Kidney epithelial cell (primary cell): ENCODE data around the gene CANT1. TPM values are rescaled to one million over a fixed set of nuclear protein-coding genes. Genes with fewer than 3 reads are reported as not detected.
"Not testable (repeated sequence)": the region's sequence is repeated elsewhere in the genome, so short reads cannot be mapped to it uniquely, and the experiment has no call there.

Experiments
- DNase-seq: peaks from one replicate; pipeline ENCODE4 v3.0.0-alpha.2; 2010; ENCODE audit warnings: low read depth
- H3K27me3 ChIP-seq: 2 replicates; pipeline ENCODE4 v1.6.0; 2011; ENCODE audit warnings: low read length; ENCODE audit not compliant: control insufficient read depth, insufficient read depth
- H3K36me3 ChIP-seq: 2 replicates; pipeline ENCODE4 v1.5.1; 2011; ENCODE audit warnings: low read length; ENCODE audit not compliant: control insufficient read depth, insufficient read depth
- H3K4me3 ChIP-seq: 2 replicates; pipeline ENCODE4 v1.5.1; 2011; ENCODE audit warnings: low read depth, mild to moderate bottlenecking, control low read depth, low read length
- total RNA-seq: library from RNA; depleted of rRNA; stranded (reverse); fragments of >200 nt; gene quantifications from 2 replicates; pipeline ENCODE4 v1.2.3, GENCODE V29; 2015
- TF ChIP-seq, protein P1 (sequence below): IDR thresholded peaks from 2 replicates; pipeline ENCODE4 v1.5.1; 2011; ENCODE audit warnings: mild to moderate bottlenecking, moderate library complexity, low read length, control low read depth, inconsistent platforms; ENCODE audit not compliant: insufficient read depth, poor library complexity, severe bottlenecking

Gene CANT1
- total RNA-seq, 1 donor from 2014 or later, result 54.6 TPM

DNA sequence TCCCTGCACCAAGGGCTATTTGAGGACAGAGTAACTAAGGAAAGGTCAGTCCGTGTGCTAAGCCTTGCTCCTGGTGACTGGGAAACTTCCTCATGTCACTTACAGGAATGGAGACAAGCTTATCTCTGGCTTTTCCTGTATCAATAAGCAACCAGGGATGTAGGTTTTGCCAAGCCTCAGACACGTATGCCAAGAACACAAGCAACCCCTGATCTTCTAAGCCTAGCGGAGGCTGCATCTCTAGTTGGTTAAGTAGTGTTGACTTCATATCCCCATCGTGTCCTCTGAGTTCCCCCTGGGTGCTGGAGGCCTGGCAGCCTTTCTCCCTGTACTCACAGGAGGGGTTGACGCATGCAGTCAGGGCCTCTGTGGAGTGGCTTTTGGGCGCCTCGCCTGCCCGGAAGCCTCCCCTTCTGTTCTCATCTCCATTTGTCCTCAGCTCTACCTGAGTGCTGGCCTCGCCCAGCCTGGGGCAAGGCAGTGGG lies 13.0 kb upstream of the CANT1 start:
- TF ChIP-seq, protein P1, sequence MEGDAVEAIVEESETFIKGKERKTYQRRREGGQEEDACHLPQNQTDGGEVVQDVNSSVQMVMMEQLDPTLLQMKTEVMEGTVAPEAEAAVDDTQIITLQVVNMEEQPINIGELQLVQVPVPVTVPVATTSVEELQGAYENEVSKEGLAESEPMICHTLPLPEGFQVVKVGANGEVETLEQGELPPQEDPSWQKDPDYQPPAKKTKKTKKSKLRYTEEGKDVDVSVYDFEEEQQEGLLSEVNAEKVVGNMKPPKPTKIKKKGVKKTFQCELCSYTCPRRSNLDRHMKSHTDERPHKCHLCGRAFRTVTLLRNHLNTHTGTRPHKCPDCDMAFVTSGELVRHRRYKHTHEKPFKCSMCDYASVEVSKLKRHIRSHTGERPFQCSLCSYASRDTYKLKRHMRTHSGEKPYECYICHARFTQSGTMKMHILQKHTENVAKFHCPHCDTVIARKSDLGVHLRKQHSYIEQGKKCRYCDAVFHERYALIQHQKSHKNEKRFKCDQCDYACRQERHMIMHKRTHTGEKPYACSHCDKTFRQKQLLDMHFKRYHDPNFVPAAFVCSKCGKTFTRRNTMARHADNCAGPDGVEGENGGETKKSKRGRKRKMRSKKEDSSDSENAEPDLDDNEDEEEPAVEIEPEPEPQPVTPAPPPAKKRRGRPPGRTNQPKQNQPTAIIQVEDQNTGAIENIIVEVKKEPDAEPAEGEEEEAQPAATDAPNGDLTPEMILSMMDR, result no peak
- H3K4me3 ChIP-seq, result no peak overlapping the region
- DNase-seq, result no peak
- peaks cover 32% of the 10 kb centered on the region for H3K27me3 ChIP-seq
- H3K36me3 ChIP-seq, result no peaks in the 10 kb centered on the region

DNA sequence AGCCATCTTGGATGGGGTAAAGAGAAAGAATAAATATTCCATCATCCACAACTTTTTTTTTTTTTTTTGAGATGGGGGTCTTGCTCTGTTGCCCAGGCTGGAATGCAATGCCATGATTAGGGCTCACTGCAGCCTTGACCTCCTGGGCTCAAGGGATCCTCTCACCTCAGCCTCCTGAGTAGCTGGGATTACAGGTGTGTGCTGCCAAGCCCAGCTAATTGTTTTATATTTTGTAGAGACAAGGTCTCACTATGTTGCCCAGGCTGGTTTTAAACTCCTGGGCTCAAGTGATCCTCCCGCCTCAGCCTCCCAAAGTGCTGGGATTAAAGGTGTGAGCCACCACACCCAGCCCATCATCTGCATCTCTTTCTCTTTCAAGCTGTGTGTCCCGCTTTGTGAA lies 12.4 kb upstream of the CANT1 start:
- not testable (repeated sequence) for DNase-seq, H3K4me3 ChIP-seq
- H3K27me3 ChIP-seq, result peaks cover 32% of the 10 kb centered on the region

DNA sequence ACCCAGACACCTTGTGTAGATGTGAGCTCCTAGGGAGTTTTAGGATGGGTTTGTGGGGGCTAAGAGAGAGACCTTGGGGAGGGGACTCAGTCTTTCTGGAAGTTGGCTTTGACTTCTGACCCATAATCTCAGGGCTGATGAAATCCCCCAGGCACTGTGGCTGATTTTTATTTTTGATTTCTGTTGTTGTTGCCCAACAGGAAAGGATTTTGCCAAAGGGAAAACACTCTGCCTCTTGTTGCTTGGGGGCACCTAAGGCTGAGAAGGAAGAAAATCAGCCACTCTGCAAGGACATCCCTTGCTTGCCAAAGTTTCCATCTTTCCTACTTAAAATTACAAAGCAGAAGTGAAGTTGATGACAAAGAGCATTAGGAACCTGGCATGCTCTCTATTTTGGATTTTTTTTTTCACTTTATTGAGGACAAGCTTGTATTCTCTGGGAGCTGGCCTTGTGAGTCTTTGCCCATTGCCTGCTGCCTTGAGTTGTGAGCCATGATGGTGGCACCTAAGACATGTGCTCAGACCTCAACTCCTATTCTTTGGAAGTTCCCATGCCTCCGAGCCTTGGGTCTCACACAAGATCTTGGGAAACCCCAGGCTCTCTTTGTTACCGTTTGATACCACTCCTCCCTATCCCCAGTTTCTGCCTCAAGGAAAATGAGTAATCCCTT lies 11.2 kb upstream of the CANT1 start:
- DNase-seq, result no peak
- TF ChIP-seq, protein P1, result no peak

More for the DNA sequence above, 12.4 kb upstream of the CANT1 start:
- H3K36me3 ChIP-seq, result not testable (repeated sequence)

DNA sequence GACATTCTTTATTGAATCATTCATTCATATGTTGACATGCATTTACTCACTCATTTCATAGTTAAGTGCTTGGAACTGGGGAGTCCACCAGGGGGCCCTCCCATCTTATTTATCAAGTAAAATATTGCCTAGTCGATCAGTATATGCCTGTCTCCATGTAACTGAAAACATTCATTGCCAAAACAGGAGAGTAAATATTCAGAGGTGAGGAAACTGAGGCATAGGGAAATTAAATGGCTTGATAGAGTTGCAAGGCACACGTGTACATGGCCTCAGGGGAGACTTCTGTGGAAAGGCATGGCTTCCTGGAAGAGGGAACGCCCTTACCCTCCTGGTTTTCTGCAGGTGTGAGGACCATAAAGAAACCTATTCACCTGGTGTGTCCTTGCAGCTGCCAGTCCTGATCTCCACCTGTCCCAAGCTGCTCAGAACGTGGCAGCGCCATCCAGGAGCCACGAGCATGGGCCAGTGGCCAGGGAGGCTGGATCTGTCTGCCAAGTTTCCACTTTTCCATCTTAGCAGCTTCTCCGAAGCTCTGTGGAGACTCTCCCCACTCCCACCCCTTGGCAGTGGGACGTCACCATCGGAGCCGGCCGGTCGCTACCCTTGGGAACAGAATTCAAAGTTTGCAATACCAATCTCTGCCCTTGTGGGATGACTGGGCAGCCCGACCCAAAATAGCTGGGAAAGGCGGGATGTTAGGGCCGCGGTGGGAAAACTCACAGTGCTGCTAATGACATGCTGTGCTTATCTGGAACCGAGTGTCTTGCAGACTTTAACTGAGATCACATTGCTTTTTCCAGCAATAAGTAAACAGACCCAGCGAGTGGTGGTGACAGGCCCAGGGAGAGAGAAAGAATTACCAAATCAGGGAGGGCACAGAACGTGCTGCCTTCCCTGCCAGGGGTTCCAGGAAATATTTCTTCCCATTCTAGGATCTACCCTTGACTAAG lies 10.3 kb upstream of the CANT1 start:
- no peak overlapping the region for H3K4me3 ChIP-seq
- TF ChIP-seq, protein P1, result peak; percentile 62
- H3K36me3 ChIP-seq, result no peaks in the 10 kb centered on the region
- peak; percentile 35 for DNase-seq
- H3K27me3 ChIP-seq, result peaks cover 29% of the 10 kb centered on the region

More for the DNA sequence above, 11.2 kb upstream of the CANT1 start:
- Histone ChIP-seq H3K36me3 (no peaks in the 10 kb centered on the region), H3K4me3 (no peak overlapping the region), H3K27me3 (peaks cover 32% of the 10 kb centered on the region)

DNA sequence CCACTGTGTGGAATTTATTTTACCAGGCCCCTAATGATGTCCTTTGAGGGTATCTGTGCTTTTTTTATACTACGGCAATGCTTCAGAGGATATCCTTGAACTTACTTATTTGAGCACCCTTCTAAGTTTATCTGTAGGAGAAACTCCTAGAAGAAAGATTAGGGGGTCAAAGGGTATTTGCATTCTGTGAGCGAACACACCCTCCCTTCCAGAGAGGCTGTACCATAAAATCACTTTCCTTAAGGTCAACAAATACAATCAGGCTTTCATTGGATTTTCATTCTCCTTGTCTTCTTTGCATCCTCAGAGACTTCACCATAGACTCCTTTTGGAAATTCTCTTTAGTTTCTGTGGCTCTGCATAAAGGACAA lies 9.7 kb upstream of the CANT1 start:
- Histone ChIP-seq H3K36me3 (no peaks in the 10 kb centered on the region), H3K4me3 (no peak overlapping the region), H3K27me3 (peaks cover 24% of the 10 kb centered on the region)
- TF ChIP-seq, protein P1, result no peak
- no peak for DNase-seq

DNA sequence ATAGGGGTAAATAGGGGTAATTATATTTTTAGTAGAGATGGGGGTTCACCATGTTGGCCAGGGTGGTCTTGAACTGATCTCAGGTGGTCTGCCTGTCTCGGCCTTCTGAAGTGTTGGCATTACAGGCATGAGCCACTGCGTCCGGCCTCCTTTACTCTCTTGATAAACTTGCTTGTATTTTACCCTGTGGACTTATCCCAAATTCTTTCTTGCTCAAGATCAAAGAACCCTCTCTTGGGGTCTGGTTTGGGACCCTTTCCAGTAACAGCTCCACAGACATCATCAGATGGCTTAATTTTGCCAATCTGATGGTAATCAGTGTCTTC lies 8.8 kb upstream of the CANT1 start:
- DNase-seq, result no peak
- no peak overlapping the region for H3K4me3 ChIP-seq
- TF ChIP-seq, protein P1, result no peak
- H3K27me3 ChIP-seq, result peaks cover 20% of the 10 kb centered on the region
- no peaks in the 10 kb centered on the region for H3K36me3 ChIP-seq
